DND-41 (cell line): ENCODE measurements around the gene PLCD1.
A peak's percentile ranks its signal among the peaks of the same experiment; 100 is the strongest.

Experiments used
- ATAC-seq: fragments of 200-7000 bp; cut with Tn5 transposase; 3 replicates; pipeline ENCODE4 v1.9.1; 2021; ENCODE audit warnings: low read depth; ENCODE audit not compliant: insufficient read depth
- DNase-seq: peaks from one replicate; pipeline ENCODE4 v3.0.0-alpha.2; 2020
- H2AFZ ChIP-seq: 2 replicates; pipeline ENCODE4 v1.6.0; 2012; ENCODE audit warnings: low read depth, low read length
- H3K27ac ChIP-seq: 2 replicates; pipeline ENCODE4 v1.5.1; 2012; ENCODE audit warnings: low read length, inconsistent platforms
- H3K27me3 ChIP-seq: fragments of 200-600 bp; sonication (generic); 2 replicates; pipeline ENCODE4 v1.6.0; 2012; ENCODE audit warnings: low read length, mild to moderate bottlenecking, inconsistent platforms; ENCODE audit not compliant: insufficient read depth, poor library complexity
- H3K36me3 ChIP-seq: 2 replicates; pipeline ENCODE4 v1.5.1; 2012; ENCODE audit warnings: low read length, inconsistent platforms; ENCODE audit not compliant: insufficient read depth
- H3K4me1 ChIP-seq: 2 replicates; pipeline ENCODE4 v1.5.1; 2012; ENCODE audit warnings: mild to moderate bottlenecking, low read length; ENCODE audit not compliant: insufficient read depth
- H3K4me2 ChIP-seq: 2 replicates; pipeline ENCODE4 v1.6.0; 2012; ENCODE audit warnings: mild to moderate bottlenecking, moderate library complexity, low read length, inconsistent platforms; ENCODE audit not compliant: insufficient read depth
- H3K4me3 ChIP-seq, 2 experiments: fragments of 200-600 bp in 1 of 2; shearing (Covaris generic) in 1 of 2; 2 replicates each; pipeline ENCODE4 v1.5.1; 2012 to 2016; ENCODE audit warnings: inconsistent platforms in 2 of 2, low read length in 2 of 2, mild to moderate bottlenecking in 2 of 2, low read depth in 1 of 2, moderate library complexity in 1 of 2
- H3K79me2 ChIP-seq: 2 replicates; pipeline ENCODE4 v1.6.0; 2012; ENCODE audit warnings: low read length, inconsistent platforms; ENCODE audit not compliant: insufficient read depth
- H3K9ac ChIP-seq: 2 replicates; pipeline ENCODE4 v1.6.0; 2012; ENCODE audit warnings: low read depth, mild to moderate bottlenecking, inconsistent platforms, low read length, moderate library complexity
- H3K9me3 ChIP-seq: 2 replicates; pipeline ENCODE4 v1.5.1; 2012; ENCODE audit warnings: low read length, moderate library complexity, mild to moderate bottlenecking, inconsistent platforms; ENCODE audit not compliant: insufficient read depth, severe bottlenecking
- H4K20me1 ChIP-seq: 2 replicates; pipeline ENCODE4 v1.6.0; 2012; ENCODE audit warnings: low read length; ENCODE audit not compliant: insufficient read depth
- EZH2 ChIP-seq: IDR thresholded peaks from 3 replicates; pipeline ENCODE4 v1.6.1; 2012; ENCODE audit warnings: borderline replicate concordance, low read depth, mild to moderate bottlenecking, moderate library complexity, low read length, inconsistent platforms; ENCODE audit not compliant: severe bottlenecking
- TF ChIP-seq, protein P1 (sequence below): IDR thresholded peaks from 2 replicates; pipeline ENCODE4 v1.5.1; 2012; ENCODE audit warnings: borderline replicate concordance, low read length, moderate library complexity, mild to moderate bottlenecking; ENCODE audit not compliant: poor library complexity, severe bottlenecking; ENCODE audit errors: extremely low read depth

The PLCD1 gene

DNA sequence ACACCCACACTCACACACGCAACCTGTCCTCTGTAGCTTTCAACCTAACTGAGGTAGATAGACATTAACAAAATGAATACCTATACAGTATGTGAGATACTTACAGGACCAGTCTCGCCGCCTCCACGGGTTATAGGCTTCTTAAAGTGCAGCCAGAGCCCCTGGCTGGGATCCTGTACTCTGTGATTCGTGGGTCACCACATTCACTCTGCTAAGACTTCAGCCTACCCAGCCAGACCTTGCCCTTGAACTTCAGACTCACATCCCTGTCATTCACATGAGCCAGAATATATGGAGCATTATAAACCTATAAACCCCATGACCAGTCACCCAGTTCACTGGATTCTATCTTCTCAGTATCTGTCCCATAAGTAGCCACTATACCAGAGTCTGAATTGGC is 11.0 kb upstream of the PLCD1 start:
- no peak overlapping the region for H3K27ac ChIP-seq
- no peak for DNase-seq

DNA sequence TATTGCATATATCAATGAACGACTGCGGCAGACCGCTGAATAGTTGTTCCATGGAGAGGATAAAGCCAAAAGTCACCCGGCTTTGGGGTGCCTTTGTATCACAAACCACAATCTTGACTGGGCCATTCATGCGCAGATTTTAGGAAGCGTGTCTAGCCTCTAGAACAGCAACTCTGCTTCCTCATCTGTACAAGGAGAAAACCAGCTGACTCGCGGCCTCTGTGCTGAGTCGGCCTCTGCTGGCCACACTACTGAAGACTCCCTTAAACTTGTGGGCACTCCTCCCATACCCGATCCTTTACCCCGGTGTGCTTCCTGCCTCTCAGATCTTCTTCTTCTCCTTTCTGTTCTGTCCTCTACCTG is 10.4 kb upstream of the PLCD1 start:
- no peaks in the 10 kb centered on the region for H4K20me1 ChIP-seq
- no peak overlapping the region for H3K27ac ChIP-seq
- H3K4me2 ChIP-seq = peak overlapping the region; percentile 74
- H3K4me1 ChIP-seq = peaks cover 19% of the 10 kb centered on the region
- H3K4me3 ChIP-seq = peak overlapping the region in 1 of 2 experiments; percentile 56; a peak in 2 of 4 replicates
- H3K9me3 ChIP-seq = no peaks in the 10 kb centered on the region
- H3K36me3 ChIP-seq = no peaks in the 10 kb centered on the region
- H2AFZ ChIP-seq = no peak overlapping the region
- no peak overlapping the region for H3K9ac ChIP-seq
- peaks cover 20% of the 10 kb centered on the region for H3K27me3 ChIP-seq
- ATAC-seq = peak; percentile 37; the same call in 2 of the 3 replicates
- no peaks in the 10 kb centered on the region for H3K79me2 ChIP-seq
- TF ChIP-seq, protein P1, sequence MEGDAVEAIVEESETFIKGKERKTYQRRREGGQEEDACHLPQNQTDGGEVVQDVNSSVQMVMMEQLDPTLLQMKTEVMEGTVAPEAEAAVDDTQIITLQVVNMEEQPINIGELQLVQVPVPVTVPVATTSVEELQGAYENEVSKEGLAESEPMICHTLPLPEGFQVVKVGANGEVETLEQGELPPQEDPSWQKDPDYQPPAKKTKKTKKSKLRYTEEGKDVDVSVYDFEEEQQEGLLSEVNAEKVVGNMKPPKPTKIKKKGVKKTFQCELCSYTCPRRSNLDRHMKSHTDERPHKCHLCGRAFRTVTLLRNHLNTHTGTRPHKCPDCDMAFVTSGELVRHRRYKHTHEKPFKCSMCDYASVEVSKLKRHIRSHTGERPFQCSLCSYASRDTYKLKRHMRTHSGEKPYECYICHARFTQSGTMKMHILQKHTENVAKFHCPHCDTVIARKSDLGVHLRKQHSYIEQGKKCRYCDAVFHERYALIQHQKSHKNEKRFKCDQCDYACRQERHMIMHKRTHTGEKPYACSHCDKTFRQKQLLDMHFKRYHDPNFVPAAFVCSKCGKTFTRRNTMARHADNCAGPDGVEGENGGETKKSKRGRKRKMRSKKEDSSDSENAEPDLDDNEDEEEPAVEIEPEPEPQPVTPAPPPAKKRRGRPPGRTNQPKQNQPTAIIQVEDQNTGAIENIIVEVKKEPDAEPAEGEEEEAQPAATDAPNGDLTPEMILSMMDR = peak; percentile 13
- TF ChIP-seq EZH2 = no peak
- DNase-seq = peak; percentile 20

More for the DNA sequence above, 11.0 kb upstream of the PLCD1 start:
- H3K9me3 ChIP-seq = no peaks in the 10 kb centered on the region
- H3K79me2 ChIP-seq = no peaks in the 10 kb centered on the region
- ATAC-seq = no peak
- H3K4me2 ChIP-seq = no peak overlapping the region
- H3K4me1 ChIP-seq = peaks cover 19% of the 10 kb centered on the region
- no peak overlapping the region for H2AFZ ChIP-seq
- H4K20me1 ChIP-seq = no peaks in the 10 kb centered on the region
- no peak overlapping the region for H3K4me3 ChIP-seq
- peaks cover 20% of the 10 kb centered on the region for H3K27me3 ChIP-seq
- no peak overlapping the region for H3K9ac ChIP-seq
- H3K36me3 ChIP-seq = no peaks in the 10 kb centered on the region
- no peak for TF ChIP-seq EZH2
- TF ChIP-seq, protein P1 = no peak

DNA sequence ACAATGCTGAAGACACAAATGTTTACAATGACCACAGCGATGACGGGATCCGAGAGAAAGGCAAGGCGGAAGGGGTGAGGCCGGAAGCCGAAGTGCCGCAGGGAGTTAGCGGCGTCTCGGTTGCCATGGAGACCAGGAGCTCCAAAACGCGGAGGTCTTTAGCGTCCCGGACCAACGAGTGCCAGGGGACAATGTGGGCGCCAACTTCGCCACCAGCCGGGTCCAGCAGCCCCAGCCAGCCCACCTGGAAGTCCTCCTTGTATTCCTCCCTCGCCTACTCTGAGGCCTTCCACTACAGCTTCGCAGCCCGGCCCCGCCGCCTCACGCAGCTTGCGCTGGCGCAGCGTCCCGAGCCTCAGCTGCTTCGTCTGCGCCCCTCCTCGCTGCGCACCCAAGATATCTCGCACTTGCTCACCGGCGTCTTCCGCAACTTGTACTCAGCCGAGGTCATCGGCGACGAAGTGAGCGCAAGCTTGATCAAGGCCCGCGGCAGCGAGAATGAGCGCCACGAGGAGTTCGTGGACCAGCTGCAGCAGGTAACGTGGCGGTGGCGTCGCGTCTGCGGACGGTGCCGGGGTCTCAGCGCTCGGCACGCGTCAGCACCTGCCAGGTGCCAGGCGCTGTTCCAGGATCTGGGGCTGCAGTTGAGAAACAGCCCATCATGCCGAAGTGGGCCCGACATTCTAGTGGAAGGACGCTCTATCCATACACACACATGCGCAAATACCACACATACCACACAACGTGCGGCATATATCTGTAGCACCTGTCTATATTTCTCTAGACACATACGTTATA is 9.9 kb upstream of the PLCD1 start, which contains the start of gene DLEC1:
Gene DLEC1 (plus strand): TSS at position 108 of the 798 bp plus-strand sequence. CDS start 18 bp downstream, at position 126.
- no peaks in the 10 kb centered on the region for H4K20me1 ChIP-seq
- DNase-seq (peak; percentile 78), ATAC-seq (peak; percentile 86)
- H3K9ac ChIP-seq = peak within 1 kb of the TSS; percentile 15
- no peaks in the 10 kb centered on the region for H3K36me3 ChIP-seq
- H3K4me2 ChIP-seq = peak within 1 kb of the TSS; percentile 74
- H3K9me3 ChIP-seq = no peaks in the 10 kb centered on the region
- no peak within 1 kb of the TSS for H3K27ac ChIP-seq
- peak; percentile 84 for TF ChIP-seq EZH2
- TF ChIP-seq, protein P1 = no peak
- H3K27me3 ChIP-seq = peaks cover 20% of the 10 kb centered on the region
- H3K79me2 ChIP-seq = no peaks in the 10 kb centered on the region
- H2AFZ ChIP-seq = peak within 1 kb of the TSS; percentile 45
- peaks cover 19% of the 10 kb centered on the region for H3K4me1 ChIP-seq
- H3K4me3 ChIP-seq = peak within 1 kb of the TSS in 1 of 2 experiments; percentile 56; a peak in 2 of 4 replicates
